ENCODE data around the gene NRARP. TPM values are rescaled to one million over a fixed set of nuclear protein-coding genes. Genes with fewer than 3 reads are reported as not detected.

NRARP gene
- total and polyA plus RNA-seq, 2 of the 13 experiments (the other 11 are each of a cell fraction or from before 2014, with no cell fraction given): 0.22 to 0.46 TPM

GRCh38 chr9:137295238-137295811, 6.7 kb downstream of the NRARP start:
- CTCF ChIA-PET (ENCODE audit: low intra/inter-chr PET ratio, low total read pairs): interaction anchor here (1.4 kb wide), 1 partner anchor 112 kb away, joined by 7 read pairs; no protein-coding TSS in a partner anchor
- Histone ChIP-seq H3K4me3 (replicated peaks in 1 of 3; ENCODE audit: insufficient read depth in 1 of 3, low read depth in 2 of 3, low read length in 3 of 3) (peak overlapping the region; percentile 34 to 67 (median 49); a peak in 5 of 6 replicates), H3K36me3 (replicated peaks in 1 of 2; ENCODE audit: control insufficient read depth in 1 of 2, insufficient read depth in 2 of 2, low read length in 2 of 2) (no peaks in the 10 kb centered on the region), H3K9me3 (ENCODE audit: low read length) (no peaks in the 10 kb centered on the region), H3K27ac (ENCODE audit: extremely low read length, insufficient read depth, low read length) (no peak overlapping the region), H2AFZ (ENCODE audit: low read length) (no peak overlapping the region), H4K20me1 (ENCODE audit: insufficient read depth, low read length) (no peaks in the 10 kb centered on the region), H3K79me2 (ENCODE audit: insufficient read depth, low read length) (no peaks in the 10 kb centered on the region), H3K27me3 (ENCODE audit: control insufficient read depth in 1 of 2, insufficient read depth in 2 of 2, low read length in 2 of 2) (peaks cover 4 to 37% of the 10 kb centered on the region in 2 experiments; a peak in 4 of 5 replicates), H3K4me1 (ENCODE audit: insufficient read depth, low read length) (peaks cover 62% of the 10 kb centered on the region), H3K9ac (ENCODE audit: insufficient read depth, low read depth, low read length) (peak overlapping the region; percentile 29; the same call in 1 of the 2 replicates), H3K4me2 (ENCODE audit: low read depth, low read length) (peak overlapping the region; percentile 80)
- FAIRE-seq: no peak
- no peak for DNase-seq (ENCODE audit: low spot score)
- peak; percentile 60 for ATAC-seq
- POLR2A ChIA-PET: no interaction called here
- in situ Hi-C loops (cut with HindIII; ENCODE audit: extremely low pct_ligation_motif_present, low pct_unique_long_range_greater_than_20kb) (no loop called here), intact Hi-C loops (cut with micrococcal nuclease; ENCODE audit: unreplicated experiment) (no loop called here)
- BruUV-seq (replicated peaks): no TSS peak
- WGBS (ENCODE audit: low lambda C conversion rate): 13% methylated on average over 3 of the region's 76 CpGs
- TF ChIP-seq, protein P1, sequence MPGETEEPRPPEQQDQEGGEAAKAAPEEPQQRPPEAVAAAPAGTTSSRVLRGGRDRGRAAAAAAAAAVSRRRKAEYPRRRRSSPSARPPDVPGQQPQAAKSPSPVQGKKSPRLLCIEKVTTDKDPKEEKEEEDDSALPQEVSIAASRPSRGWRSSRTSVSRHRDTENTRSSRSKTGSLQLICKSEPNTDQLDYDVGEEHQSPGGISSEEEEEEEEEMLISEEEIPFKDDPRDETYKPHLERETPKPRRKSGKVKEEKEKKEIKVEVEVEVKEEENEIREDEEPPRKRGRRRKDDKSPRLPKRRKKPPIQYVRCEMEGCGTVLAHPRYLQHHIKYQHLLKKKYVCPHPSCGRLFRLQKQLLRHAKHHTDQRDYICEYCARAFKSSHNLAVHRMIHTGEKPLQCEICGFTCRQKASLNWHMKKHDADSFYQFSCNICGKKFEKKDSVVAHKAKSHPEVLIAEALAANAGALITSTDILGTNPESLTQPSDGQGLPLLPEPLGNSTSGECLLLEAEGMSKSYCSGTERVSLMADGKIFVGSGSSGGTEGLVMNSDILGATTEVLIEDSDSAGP (CRISPR knock-in tag; IDR thresholded peaks at IDR 0.05; ENCODE audit: borderline replicate concordance): no peak
- TF ChIP-seq ZNF777 (CRISPR knock-in tag; IDR thresholded peaks at IDR 0.05) (peak; percentile 41), ZNF441 (CRISPR knock-in tag; IDR thresholded peaks at IDR 0.05; ENCODE audit: borderline replicate concordance) (peak; percentile 97), ZNF563 (CRISPR knock-in tag; IDR thresholded peaks at IDR 0.05) (0 out of 2 replicates have a peak, but pooled peaks have one; percentile 35), ZFX (CRISPR knock-in tag; IDR thresholded peaks at IDR 0.05; ENCODE audit: low read depth) (0 out of 2 replicates have a peak, but pooled peaks have one; percentile 26), CAMTA2 (CRISPR knock-in tag; IDR thresholded peaks at IDR 0.05; ENCODE audit: borderline replicate concordance) (0 out of 2 replicates have a peak, but pooled peaks have one; percentile 2), SP4 (CRISPR knock-in tag; IDR thresholded peaks at IDR 0.05) (0 out of 2 replicates have a peak, but pooled peaks have one; percentile 27), MAX (IDR thresholded peaks at IDR 0.05) (peak; percentile 67; the same call in 1 of the 2 replicates), HNRNPUL1 (IDR thresholded peaks at IDR 0.05; ENCODE audit: low read depth, low read length) (no peak), ZNF557 (CRISPR knock-in tag; IDR thresholded peaks at IDR 0.05) (no peak), SP140L (CRISPR knock-in tag; IDR thresholded peaks at IDR 0.05; ENCODE audit: borderline replicate concordance) (no peak), KLF15 (CRISPR knock-in tag; IDR thresholded peaks at IDR 0.05; ENCODE audit: borderline replicate concordance) (0 out of 2 replicates have a peak, but pooled peaks have one; percentile 10), ZNF101 (CRISPR knock-in tag; IDR thresholded peaks at IDR 0.05; ENCODE audit: borderline replicate concordance, low read depth) (0 out of 2 replicates have a peak, but pooled peaks have one; percentile 3), MTA1 (CRISPR knock-in tag; IDR thresholded peaks at IDR 0.05; ENCODE audit: borderline replicate concordance) (0 out of 2 replicates have a peak, but pooled peaks have one; percentile 6)
- TF ChIP-seq, protein P2, sequence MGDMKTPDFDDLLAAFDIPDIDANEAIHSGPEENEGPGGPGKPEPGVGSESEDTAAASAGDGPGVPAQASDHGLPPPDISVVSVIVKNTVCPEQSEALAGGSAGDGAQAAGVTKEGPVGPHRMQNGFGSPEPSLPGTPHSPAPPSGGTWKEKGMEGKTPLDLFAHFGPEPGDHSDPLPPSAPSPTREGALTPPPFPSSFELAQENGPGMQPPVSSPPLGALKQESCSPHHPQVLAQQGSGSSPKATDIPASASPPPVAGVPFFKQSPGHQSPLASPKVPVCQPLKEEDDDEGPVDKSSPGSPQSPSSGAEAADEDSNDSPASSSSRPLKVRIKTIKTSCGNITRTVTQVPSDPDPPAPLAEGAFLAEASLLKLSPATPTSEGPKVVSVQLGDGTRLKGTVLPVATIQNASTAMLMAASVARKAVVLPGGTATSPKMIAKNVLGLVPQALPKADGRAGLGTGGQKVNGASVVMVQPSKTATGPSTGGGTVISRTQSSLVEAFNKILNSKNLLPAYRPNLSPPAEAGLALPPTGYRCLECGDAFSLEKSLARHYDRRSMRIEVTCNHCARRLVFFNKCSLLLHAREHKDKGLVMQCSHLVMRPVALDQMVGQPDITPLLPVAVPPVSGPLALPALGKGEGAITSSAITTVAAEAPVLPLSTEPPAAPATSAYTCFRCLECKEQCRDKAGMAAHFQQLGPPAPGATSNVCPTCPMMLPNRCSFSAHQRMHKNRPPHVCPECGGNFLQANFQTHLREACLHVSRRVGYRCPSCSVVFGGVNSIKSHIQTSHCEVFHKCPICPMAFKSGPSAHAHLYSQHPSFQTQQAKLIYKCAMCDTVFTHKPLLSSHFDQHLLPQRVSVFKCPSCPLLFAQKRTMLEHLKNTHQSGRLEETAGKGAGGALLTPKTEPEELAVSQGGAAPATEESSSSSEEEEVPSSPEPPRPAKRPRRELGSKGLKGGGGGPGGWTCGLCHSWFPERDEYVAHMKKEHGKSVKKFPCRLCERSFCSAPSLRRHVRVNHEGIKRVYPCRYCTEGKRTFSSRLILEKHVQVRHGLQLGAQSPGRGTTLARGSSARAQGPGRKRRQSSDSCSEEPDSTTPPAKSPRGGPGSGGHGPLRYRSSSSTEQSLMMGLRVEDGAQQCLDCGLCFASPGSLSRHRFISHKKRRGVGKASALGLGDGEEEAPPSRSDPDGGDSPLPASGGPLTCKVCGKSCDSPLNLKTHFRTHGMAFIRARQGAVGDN (CRISPR knock-in tag; IDR thresholded peaks at IDR 0.05): peak; percentile 63
- TF ChIP-seq, protein P3, sequence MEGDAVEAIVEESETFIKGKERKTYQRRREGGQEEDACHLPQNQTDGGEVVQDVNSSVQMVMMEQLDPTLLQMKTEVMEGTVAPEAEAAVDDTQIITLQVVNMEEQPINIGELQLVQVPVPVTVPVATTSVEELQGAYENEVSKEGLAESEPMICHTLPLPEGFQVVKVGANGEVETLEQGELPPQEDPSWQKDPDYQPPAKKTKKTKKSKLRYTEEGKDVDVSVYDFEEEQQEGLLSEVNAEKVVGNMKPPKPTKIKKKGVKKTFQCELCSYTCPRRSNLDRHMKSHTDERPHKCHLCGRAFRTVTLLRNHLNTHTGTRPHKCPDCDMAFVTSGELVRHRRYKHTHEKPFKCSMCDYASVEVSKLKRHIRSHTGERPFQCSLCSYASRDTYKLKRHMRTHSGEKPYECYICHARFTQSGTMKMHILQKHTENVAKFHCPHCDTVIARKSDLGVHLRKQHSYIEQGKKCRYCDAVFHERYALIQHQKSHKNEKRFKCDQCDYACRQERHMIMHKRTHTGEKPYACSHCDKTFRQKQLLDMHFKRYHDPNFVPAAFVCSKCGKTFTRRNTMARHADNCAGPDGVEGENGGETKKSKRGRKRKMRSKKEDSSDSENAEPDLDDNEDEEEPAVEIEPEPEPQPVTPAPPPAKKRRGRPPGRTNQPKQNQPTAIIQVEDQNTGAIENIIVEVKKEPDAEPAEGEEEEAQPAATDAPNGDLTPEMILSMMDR (CRISPR knock-in tag; IDR thresholded peaks at IDR 0.05): peak; percentile 45; the same call in 1 of the 2 replicates
